ENCODE data around the gene KRT7. TPM values are rescaled to one million over a fixed set of nuclear protein-coding genes. Genes with fewer than 3 reads are reported as not detected.

The KRT7 gene
- total and polyA plus RNA-seq, 4 donors: 0.37 to 9.9 (median 7.0) TPM

DNA sequence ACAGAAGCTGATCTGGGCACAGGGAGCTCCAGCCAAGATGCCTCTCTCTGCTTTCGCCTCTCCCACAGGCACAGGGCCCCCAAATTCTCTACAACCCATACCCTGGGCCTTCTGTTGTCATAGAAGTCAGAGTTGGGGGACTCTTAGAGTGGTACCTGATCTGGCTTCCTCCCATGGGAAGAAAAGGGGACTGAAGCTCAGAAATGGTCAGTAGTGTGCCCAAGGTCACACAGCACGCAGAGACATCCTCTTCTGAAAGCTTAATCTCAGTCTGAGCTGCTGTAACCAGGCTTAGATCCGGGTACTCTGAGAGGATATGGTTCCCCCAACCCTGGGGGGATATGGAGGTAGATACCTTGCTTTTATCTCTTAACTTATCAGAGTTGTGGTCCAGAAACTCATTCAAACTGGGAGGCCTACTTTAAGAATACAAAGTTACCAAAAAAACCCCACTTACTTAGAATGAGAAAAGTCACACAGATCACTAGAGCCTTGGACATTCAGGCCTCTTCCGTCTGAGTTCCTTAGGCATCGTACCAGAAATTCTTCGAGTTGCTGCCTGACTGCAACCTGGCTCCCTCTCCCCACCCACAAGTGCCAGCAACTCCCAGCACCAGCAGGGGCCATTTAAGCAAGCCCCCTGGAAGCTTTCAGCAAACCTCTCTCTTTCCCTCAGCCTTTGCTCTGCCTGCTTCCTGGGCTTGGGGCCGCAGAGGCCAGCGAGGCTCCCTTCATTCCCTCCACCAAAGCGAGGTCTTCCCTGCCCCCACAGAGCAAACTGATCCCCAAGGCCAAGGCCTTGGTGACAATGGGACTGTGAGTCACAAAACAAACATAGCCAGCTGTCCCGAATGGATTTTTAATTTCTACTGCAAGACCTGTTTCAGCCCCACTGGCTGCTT, 13.9 kb downstream of the KRT7 start:
- DNase-seq (ENCODE audit: low spot score): no peak
- no peak for TF ChIP-seq HNF4G (IDR thresholded peaks at IDR 0.05)
- peak; percentile 9 for TF ChIP-seq SP1 (IDR thresholded peaks at IDR 0.05)
- TF ChIP-seq, protein P1, sequence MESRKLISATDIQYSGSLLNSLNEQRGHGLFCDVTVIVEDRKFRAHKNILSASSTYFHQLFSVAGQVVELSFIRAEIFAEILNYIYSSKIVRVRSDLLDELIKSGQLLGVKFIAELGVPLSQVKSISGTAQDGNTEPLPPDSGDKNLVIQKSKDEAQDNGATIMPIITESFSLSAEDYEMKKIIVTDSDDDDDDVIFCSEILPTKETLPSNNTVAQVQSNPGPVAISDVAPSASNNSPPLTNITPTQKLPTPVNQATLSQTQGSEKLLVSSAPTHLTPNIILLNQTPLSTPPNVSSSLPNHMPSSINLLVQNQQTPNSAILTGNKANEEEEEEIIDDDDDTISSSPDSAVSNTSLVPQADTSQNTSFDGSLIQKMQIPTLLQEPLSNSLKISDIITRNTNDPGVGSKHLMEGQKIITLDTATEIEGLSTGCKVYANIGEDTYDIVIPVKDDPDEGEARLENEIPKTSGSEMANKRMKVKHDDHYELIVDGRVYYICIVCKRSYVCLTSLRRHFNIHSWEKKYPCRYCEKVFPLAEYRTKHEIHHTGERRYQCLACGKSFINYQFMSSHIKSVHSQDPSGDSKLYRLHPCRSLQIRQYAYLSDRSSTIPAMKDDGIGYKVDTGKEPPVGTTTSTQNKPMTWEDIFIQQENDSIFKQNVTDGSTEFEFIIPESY (IDR thresholded peaks at IDR 0.05): no peak
- TF ChIP-seq, protein P2, sequence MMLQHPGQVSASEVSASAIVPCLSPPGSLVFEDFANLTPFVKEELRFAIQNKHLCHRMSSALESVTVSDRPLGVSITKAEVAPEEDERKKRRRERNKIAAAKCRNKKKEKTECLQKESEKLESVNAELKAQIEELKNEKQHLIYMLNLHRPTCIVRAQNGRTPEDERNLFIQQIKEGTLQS (IDR thresholded peaks at IDR 0.05): no peak
- peak; percentile 55 to 62 for TF ChIP-seq JUND (IDR thresholded peaks at IDR 0.05)
- Histone ChIP-seq H3K9ac (ENCODE audit: low read depth in 1 of 2, low read length in 2 of 2) (no peak overlapping the region), H3K36me3 (ENCODE audit: control insufficient read depth in 4 of 4, insufficient read depth in 3 of 4, low read depth in 1 of 4, low read length in 3 of 4) (no peaks in the 10 kb centered on the region), H3K4me3 (ENCODE audit: low read depth in 1 of 3, low read length in 3 of 3) (no peak overlapping the region), H3K4me1 (ENCODE audit: control insufficient read depth in 4 of 4, insufficient read depth in 4 of 4, low read length in 3 of 4) (no peaks in the 10 kb centered on the region), H3K27ac (ENCODE audit: low read depth in 1 of 2, low read length in 2 of 2) (no peak overlapping the region), H3K9me3 (ENCODE audit: control insufficient read depth in 4 of 4, low read length in 3 of 4) (no peaks in the 10 kb centered on the region), H3K27me3 (ENCODE audit: control insufficient read depth in 4 of 4, insufficient read depth in 4 of 4, low read length in 3 of 4) (peaks cover 0 to 9% (median 1%) of the 10 kb centered on the region in 4 donors)
- WGBS: 69% methylated on average over 10 of the region's 10 CpGs

DNA sequence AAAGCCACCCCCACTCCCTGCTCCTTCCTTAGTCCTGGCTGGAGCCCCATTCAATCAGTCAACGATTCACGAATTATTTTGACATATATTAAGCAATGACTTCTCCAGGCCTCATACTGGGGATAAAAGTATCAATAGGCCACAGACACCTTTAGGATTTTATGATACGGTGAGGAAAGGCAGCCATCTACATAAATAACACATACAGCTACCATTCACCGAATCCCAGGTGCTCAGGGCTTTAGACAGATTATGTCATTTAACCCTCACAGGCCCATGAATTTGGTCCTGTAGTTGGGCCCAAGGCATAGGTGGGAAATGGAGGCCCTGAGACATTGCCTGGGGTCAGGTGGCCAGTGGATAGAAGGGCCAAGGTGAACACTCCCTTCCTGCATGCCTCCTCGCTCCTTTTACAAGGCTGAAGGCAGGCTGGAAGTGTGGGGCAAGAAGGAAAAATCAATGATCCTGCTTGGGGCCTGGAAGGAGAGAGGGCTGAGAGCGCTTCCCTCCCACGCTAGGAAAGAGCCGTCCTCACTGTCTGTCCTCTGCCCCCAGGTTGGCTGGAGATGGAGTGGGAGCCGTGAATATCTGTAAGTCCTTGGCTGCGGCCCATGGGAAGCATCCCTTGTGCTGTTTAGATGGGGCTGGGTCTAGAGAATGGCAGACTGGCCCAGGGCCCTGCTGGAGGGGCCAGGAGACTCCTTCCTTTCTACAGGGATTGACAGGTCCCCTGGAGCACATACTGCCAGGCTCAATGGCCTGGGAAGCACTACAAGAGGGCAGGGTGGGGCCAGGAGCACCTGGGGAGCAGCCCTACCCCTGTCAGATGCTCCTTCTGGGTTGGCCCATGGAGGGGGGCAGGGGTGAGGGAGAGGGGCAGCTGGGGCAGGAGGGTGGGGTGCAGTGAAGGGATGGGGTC, 14.8 kb downstream of the KRT7 start:
- H3K27ac ChIP-seq (ENCODE audit: low read depth in 1 of 2, low read length in 2 of 2): no peak overlapping the region
- H3K9ac ChIP-seq (ENCODE audit: low read depth in 1 of 2, low read length in 2 of 2): no peak overlapping the region
- no peaks in the 10 kb centered on the region for H3K4me1 ChIP-seq (ENCODE audit: control insufficient read depth in 4 of 4, insufficient read depth in 4 of 4, low read length in 3 of 4)
- H3K36me3 ChIP-seq (ENCODE audit: control insufficient read depth in 4 of 4, insufficient read depth in 3 of 4, low read depth in 1 of 4, low read length in 3 of 4): no peaks in the 10 kb centered on the region
- WGBS: 85% methylated on average over 10 of the region's 10 CpGs
- no peak overlapping the region for H3K4me3 ChIP-seq (ENCODE audit: low read depth in 1 of 3, low read length in 3 of 3)
- TF ChIP-seq TAF1 (conservative IDR thresholded peaks at IDR 0.05): no peak
- H3K9me3 ChIP-seq (ENCODE audit: control insufficient read depth in 4 of 4, low read length in 3 of 4): no peaks in the 10 kb centered on the region
- peaks cover 0 to 9% (median 1%) of the 10 kb centered on the region in 4 donors for H3K27me3 ChIP-seq (ENCODE audit: control insufficient read depth in 4 of 4, insufficient read depth in 4 of 4, low read length in 3 of 4)
- no peak for DNase-seq (ENCODE audit: low spot score)

DNA sequence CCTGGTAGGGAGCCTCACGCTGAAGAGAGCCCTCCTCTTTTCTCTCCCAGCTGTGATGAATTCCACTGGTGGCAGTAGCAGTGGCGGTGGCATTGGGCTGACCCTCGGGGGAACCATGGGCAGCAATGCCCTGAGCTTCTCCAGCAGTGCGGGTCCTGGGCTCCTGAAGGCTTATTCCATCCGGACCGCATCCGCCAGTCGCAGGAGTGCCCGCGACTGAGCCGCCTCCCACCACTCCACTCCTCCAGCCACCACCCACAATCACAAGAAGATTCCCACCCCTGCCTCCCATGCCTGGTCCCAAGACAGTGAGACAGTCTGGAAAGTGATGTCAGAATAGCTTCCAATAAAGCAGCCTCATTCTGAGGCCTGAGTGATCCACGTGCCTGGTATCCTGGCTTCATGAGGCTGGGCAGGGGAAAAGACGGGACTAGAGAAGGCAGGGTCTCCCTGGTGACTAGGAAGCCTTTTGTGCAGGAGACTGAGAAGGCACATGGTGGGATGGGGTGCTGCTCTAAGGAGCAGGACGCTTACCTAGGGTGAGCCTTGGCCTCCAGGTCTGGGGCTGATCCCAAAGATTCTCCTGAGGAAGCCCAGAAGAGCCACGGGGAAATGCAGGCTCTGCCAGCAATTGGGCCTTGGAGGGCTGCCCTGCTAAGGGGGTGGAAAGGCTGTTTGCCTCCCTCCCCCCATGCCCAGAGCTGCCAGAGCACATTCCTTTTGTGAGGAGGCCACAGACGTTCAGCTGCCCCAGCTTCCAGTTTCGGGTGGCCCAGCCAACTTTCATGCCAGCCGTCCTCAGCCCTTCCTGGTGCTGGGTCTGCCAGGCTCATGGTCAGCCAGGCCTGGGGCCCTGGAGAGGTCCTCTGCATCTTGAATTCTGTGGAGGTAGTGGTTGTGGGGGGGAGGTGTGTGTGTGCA, 15.8 kb downstream of the KRT7 start:
- no peak overlapping the region for H3K27ac ChIP-seq (ENCODE audit: low read depth in 1 of 2, low read length in 2 of 2)
- peaks cover 0 to 9% (median 1%) of the 10 kb centered on the region in 4 donors for H3K27me3 ChIP-seq (ENCODE audit: control insufficient read depth in 4 of 4, insufficient read depth in 4 of 4, low read length in 3 of 4)
- no peaks in the 10 kb centered on the region for H3K9me3 ChIP-seq (ENCODE audit: control insufficient read depth in 4 of 4, low read length in 3 of 4)
- H3K4me3 ChIP-seq (ENCODE audit: low read depth in 1 of 3, low read length in 3 of 3): no peak overlapping the region
- TF ChIP-seq JUND (IDR thresholded peaks at IDR 0.05) (no peak), NR2F2 (IDR thresholded peaks at IDR 0.05) (no peak), HNF4A (conservative IDR thresholded peaks at IDR 0.05) (no peak)
- H3K4me1 ChIP-seq (ENCODE audit: control insufficient read depth in 4 of 4, insufficient read depth in 4 of 4, low read length in 3 of 4): no peaks in the 10 kb centered on the region
- H3K36me3 ChIP-seq (ENCODE audit: control insufficient read depth in 4 of 4, insufficient read depth in 3 of 4, low read depth in 1 of 4, low read length in 3 of 4): no peaks in the 10 kb centered on the region
- 84% methylated on average over 18 of the region's 18 CpGs for WGBS
- H3K9ac ChIP-seq (ENCODE audit: low read depth in 1 of 2, low read length in 2 of 2): no peak overlapping the region
- DNase-seq (ENCODE audit: low spot score): no peak

Data from liver (tissue), 9 donors.